ENCODE data around the gene CPNE7.

The CPNE7 gene

DNA sequence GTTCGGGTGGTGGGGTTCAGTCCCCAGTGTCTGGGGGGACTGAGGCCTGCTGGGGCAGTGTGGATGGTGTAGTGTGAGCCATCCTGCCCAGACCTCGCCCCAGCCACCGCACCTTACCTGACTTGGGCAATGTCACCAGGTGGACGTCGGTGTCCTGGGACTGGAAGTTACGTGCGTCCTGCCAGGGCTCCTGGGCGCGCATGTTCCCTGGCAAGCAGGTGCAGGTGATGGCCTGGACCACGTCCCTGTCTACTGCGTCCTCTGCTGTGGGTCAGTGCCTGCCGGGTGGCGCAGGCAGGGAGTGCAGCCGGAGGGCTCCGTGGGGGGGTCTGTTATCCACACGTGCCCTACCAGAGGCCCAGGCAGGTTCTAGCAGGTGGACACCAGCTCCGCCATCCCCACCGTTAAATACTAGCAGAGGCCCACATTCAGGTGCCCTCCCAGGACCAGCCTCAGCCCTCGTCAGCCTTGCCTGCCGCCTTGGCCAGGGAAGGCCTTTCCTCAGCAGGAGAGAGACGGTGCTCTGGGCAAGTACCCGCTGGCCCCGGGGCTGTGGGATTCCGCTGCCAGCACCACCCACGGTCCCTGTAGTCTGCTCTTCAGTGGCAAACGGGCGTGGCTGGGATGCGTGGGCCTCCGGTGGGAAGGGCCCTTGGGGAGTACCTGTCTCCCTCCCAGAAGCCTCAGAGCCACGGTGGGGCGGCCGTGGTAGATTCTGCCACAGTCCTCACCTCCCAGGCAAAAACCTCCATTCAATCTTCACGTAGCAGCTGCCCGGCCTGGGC lies 29.8 kb downstream of the CPNE7 start:
- no peaks in the 10 kb centered on the region for H3K36me3 Mint-ChIP-seq
- ATAC-seq (replicated peaks) (no peak), DNase-seq (no peak)
- H3K9me3 Mint-ChIP-seq, result no peaks in the 10 kb centered on the region
- peaks cover 10 to 13% of the 10 kb centered on the region in 2 donors for H3K4me1 Mint-ChIP-seq
- H3K27ac Mint-ChIP-seq, result no peak overlapping the region
- peaks cover 5 to 15% of the 10 kb centered on the region in 2 donors for H3K27me3 Mint-ChIP-seq
- no peak overlapping the region for H3K4me3 Mint-ChIP-seq

DNA sequence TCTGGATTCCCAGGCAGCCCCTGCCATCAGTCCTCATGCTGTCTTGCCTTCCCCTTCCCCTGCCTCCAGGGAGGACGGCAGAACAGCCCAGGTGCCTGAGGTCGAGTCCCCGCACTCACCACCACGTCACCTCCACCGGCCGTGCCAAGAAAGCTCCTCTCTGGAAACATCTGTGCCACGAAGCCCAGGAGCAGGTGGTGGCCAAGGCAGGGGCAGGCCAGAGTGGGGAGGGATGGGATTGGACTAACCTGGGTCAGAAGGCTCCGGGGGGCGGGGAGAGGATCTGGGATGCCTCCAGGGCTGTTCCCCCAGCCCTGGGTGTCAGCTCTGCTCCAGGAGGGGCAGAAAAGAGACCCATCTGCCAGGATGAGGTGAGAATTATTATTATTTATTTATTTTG lies 30.4 kb downstream of the CPNE7 start:
- no peak for ATAC-seq (replicated peaks)
- H3K4me3 Mint-ChIP-seq, result no peak overlapping the region
- no peaks in the 10 kb centered on the region for H3K9me3 Mint-ChIP-seq

DNA sequence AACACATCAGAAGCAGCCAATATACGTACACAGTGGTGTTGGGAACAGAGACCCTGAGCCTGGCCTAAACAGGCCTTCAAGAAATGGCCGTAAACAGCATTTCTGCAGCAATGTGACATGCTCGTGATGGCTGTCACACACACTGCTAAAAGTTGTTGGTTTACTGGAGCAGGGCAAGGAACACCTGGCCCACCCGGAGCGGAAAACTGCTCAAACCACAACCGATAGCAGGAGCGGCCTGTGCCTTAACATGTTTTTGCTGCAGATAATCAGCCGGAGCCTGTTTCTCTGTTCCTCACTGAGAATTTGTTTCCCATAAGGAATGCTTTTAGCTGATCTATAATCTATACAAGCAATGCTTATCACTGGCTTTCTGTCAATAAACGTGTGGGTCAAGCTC lies 31.9 kb downstream of the CPNE7 start:
- DNase-seq, result no peak
- Mint-ChIP-seq H3K4me1 (peaks cover 7 to 8% of the 10 kb centered on the region in 2 donors), H3K27me3 (peaks cover 5 to 9% of the 10 kb centered on the region in 2 donors), H3K9me3 (no peaks in the 10 kb centered on the region), H3K4me3 (no peak overlapping the region), H3K36me3 (no peaks in the 10 kb centered on the region), H3K27ac (no peak overlapping the region)
- ATAC-seq (replicated peaks), result no peak

More for the DNA sequence above, 30.4 kb downstream of the CPNE7 start:
- H3K27ac Mint-ChIP-seq, result no peak overlapping the region
- peaks cover 10 to 13% of the 10 kb centered on the region in 2 donors for H3K4me1 Mint-ChIP-seq
- H3K36me3 Mint-ChIP-seq, result no peaks in the 10 kb centered on the region
- H3K27me3 Mint-ChIP-seq, result peaks cover 5 to 15% of the 10 kb centered on the region in 2 donors
- no peak for DNase-seq

DNA sequence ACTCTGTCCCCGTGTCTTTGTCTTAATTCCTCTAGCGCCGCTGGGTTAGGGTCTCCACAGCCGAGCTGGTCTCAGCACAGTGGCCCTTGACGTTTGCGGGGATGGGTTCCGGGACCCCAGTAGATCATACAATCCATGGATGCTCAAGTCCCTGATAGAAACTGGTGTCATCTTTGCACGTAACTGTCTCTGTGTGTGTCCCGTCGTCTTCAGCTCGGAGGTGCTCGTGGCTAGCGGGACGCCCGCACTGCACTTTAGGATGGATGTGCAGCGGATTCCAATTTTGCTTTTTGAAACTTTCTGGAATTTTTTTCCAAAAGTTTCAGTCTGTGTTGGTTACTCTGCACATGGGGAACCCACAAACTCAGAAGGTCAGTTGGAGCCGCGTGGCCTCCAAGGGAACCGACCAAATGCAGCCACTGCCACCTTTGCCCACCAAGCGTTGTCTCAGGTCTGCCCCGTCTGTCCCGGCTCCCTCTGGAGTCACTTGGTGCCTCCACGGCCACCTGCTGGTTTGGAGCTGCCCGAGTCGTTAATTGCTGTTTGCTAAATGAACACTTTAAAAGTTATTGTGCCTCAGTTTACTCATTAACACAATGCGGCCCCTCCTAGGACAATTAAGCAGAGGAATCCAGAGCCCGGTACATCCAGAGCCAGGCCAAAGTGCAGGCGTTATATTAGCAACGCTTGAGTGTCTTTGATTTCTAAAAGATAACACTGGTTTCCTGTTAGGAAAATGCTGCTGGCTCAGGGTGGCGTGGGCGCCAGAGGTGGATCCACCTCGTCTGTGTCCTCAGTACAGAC lies 32.6 kb downstream of the CPNE7 start:
- Mint-ChIP-seq H3K27ac (no peak overlapping the region), H3K4me3 (no peak overlapping the region), H3K36me3 (no peaks in the 10 kb centered on the region), H3K4me1 (peaks cover under 1 to 1% of the 10 kb centered on the region in 2 donors), H3K27me3 (peaks cover 4 to 7% of the 10 kb centered on the region in 2 donors), H3K9me3 (no peaks in the 10 kb centered on the region)
- DNase-seq (no peak), ATAC-seq (replicated peaks) (no peak)

DNA sequence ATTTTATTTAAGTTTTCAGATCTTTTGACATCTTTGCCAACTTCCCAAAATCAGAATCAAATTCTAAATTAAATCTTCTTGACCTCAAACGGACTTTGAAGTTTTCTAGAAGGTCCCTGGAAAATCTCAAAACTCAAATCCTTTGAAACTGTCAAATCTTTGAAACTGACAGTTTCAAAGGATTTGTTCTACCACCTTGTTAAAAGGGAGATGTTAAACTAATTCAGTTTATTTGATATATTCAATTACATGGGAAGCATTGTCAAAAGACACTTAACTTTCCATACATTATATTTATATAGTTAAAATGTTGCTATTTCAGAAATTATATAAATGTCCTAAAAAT lies 34.5 kb downstream of the CPNE7 start:
- Mint-ChIP-seq H3K36me3 (no peaks in the 10 kb centered on the region), H3K4me1 (no peaks in the 10 kb centered on the region), H3K9me3 (no peaks in the 10 kb centered on the region), H3K4me3 (no peak overlapping the region), H3K27ac (no peak overlapping the region), H3K27me3 (peaks cover 4 to 22% of the 10 kb centered on the region in 2 donors)
- ATAC-seq (replicated peaks) (no peak), DNase-seq (no peak)

DNA sequence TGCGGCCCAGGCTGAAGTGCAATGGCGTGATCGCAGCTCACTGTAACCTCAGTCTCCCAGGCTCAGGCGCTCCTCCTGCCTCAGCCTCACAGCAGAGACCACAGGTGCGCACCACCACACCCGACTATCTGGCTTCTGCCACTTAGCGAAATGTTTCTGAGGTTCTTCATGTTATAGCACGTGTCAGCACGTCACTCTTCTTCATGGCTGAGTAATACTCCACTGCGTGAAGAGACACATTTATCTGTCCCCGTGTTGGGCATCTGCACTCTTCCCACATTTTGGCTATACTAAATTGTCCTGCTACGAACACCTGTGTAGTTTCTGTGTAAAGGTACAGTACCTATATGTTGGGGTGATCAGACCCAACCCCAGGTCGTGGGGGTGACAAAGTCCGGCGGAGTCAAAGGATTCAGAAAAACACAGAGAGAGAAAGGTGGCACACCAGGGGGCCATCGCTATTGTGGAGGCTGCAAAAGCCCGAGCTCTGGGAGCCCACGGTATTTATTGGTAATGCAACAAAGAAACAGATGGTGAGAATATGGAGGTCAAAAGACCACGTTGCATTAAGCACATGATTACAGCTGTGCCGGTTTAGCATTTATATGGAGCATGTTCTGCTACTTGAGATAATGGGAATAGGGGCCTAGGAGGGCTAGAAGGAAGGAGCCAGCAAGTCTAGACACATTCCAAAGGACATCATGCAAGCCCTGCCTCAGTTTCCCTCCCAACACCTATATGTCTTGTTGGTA lies 37.0 kb downstream of the CPNE7 start:
- Mint-ChIP-seq H3K27ac (no peak overlapping the region), H3K27me3 (peaks cover 4 to 22% of the 10 kb centered on the region in 2 donors), H3K9me3 (peaks cover 0 to 2% of the 10 kb centered on the region in 2 donors), H3K4me3 (no peak overlapping the region), H3K4me1 (peaks cover 9 to 10% of the 10 kb centered on the region in 2 donors), H3K36me3 (no peaks in the 10 kb centered on the region)
- ATAC-seq (replicated peaks) (no peak), DNase-seq (no peak)

DNA sequence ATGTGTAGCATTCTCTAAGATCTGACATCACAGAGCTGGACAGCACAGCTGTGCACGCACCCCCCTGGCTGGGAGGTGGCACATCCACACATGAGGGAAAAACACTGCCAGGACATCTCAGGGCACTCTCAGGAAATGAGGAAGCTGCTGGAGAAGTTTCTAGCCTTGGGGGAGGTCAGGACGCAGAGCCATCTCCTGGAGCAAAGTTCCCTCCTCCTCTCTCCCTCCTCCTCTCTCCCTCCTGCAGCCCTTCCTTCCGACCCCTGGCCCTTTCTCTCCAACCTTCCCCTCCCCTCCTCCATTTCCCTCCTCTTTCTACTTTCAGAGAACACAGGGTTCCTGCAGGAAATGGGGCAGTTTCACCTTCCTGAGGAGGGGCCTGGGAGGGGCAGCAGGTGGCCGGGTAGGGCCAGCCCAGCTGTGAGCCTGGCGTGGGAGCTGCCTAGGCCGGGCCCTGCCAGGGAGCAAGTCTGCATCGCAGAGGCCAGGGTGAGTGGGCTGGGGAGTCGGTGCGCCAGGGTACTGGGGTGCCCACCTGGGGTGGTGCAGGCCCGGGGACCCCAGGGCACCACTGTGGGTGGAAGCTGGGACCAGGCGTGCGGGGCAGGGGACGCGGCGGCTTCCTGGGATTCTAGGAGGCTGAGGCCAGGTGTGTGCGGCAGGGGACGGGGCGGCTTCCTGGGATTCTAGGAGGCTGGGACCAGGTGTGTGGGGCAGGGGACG lies 37.8 kb downstream of the CPNE7 start, which contains the start of gene DPEP1:
DPEP1 (plus strand) TSS at position 412 of the 723 bp plus-strand sequence. CDS start 16,769 bp downstream, outside the sequence.
- DNase-seq (no peak), ATAC-seq (replicated peaks) (no peak)
- H3K27ac Mint-ChIP-seq, result no peak within 1 kb of the TSS
- peaks cover 0 to 2% of the 10 kb centered on the region in 2 donors for H3K9me3 Mint-ChIP-seq
- H3K4me1 Mint-ChIP-seq, result peaks cover 9 to 10% of the 10 kb centered on the region in 2 donors
- no peak within 1 kb of the TSS for H3K4me3 Mint-ChIP-seq
- peaks cover 4 to 22% of the 10 kb centered on the region in 2 donors for H3K27me3 Mint-ChIP-seq
- H3K36me3 Mint-ChIP-seq, result no peaks in the 10 kb centered on the region

DNA sequence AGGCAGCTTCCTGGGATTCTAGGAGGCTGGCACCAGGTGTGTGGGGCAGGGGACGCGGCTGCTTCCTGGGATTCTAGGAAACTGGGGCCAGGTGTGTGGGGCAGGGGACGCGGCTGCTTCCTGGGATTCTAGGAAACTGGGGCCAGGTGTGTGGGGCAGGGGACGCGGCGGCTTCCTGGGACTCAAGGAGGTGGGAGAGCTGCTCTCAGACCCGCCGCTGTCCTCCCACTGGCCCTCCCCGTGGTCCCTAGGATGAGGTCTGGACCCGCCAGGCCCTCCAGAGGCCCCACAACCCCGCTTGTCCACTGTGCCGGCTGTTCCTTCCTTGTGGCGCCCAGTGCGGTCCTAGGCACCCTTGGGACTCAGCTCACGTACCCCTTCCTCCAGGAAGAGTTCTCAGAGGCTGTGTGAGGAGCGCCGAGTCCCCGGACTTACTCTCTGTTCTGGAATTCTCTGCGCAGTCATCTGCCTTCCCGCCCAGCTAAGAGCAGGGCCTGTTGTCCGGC lies 38.4 kb downstream of the CPNE7 start:
- Mint-ChIP-seq H3K9me3 (peaks cover 0 to 2% of the 10 kb centered on the region in 2 donors), H3K36me3 (no peaks in the 10 kb centered on the region), H3K4me1 (peaks cover 9 to 10% of the 10 kb centered on the region in 2 donors), H3K27ac (no peak overlapping the region), H3K27me3 (peaks cover 4 to 22% of the 10 kb centered on the region in 2 donors), H3K4me3 (no peak overlapping the region)
- DNase-seq (no peak), ATAC-seq (replicated peaks) (no peak)

DNA sequence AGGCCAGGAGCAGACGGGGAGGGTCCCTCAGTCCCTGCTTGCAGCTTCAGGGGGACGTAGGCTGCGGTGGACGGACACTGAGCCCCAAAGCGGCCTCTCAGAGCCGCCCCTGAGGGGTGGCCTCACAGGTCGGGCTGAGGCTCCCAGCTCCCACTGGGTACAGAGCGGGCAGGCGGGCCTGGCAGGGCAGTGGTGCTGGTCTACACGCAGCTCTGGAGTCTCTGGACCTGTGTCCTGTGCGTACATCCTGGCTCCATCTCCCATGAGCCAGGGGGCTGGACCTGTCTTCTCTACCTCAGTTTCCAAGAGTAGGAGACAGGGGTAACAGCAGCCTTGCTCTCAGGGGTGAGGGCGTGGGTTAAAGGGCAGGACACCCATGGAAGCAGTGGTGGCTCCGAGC lies 39.6 kb downstream of the CPNE7 start:
- Mint-ChIP-seq H3K27ac (no peak overlapping the region), H3K9me3 (peaks cover 0 to 2% of the 10 kb centered on the region in 2 donors), H3K4me1 (peaks cover 9 to 10% of the 10 kb centered on the region in 2 donors), H3K36me3 (no peaks in the 10 kb centered on the region), H3K27me3 (peaks cover 4 to 27% of the 10 kb centered on the region in 2 donors), H3K4me3 (no peak overlapping the region)
- no peak for DNase-seq
- ATAC-seq (replicated peaks), result peak; percentile 7 to 10

DNA sequence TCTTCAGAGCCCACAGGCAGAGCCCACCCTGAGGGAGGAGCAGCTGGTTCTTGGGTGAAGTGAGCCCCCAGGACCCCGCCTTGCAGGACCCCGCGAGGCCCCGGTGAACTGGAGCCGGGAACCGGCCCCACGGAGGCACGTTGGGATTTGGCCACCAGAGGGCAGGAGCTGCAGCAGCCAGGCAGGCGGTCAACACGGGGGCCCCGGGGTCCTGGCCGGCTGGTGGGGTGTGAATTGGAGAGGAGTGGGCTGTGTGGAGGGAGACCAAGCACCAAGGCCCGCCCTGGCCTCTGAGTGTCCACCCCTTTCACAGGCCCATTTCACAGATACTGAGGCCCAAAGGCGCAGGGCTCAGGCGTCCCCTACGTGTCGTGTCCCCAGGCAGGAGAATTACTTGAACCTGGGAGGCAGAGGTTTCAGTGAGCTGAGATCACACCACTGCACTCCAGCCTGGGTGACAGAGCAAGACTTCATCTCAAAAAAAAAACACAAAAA lies 40.1 kb downstream of the CPNE7 start:
- ATAC-seq (replicated peaks), result peak; percentile 57 to 60
- H3K27ac Mint-ChIP-seq, result no peak overlapping the region

DNA sequence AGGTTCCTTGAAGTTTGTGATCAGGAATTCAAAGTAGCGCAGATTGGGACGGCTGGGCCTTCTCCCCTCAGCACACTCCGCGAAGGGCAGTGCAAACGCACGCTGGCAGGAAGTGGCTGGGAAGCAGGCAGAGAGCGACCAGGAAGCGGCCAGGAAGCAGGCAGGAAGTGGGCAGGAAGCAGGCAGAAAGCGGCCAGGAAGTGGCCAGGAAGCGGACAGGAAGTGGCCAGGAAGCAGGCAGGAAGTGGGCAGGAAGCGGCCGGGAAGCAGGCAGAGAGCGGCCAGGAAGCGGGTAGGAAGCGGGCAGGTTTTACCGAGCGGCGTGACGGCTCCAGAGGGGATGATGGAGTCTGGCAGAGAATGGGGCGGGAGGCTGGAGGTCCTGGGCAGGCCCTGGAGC lies 41.1 kb downstream of the CPNE7 start:
- peaks cover 9 to 10% of the 10 kb centered on the region in 2 donors for H3K4me1 Mint-ChIP-seq
- H3K4me3 Mint-ChIP-seq, result no peak overlapping the region
- H3K27ac Mint-ChIP-seq, result no peak overlapping the region
- DNase-seq, result no peak
- H3K9me3 Mint-ChIP-seq, result peaks cover 0 to 2% of the 10 kb centered on the region in 2 donors
- H3K27me3 Mint-ChIP-seq, result peaks cover 18 to 42% of the 10 kb centered on the region in 2 donors
- H3K36me3 Mint-ChIP-seq, result no peaks in the 10 kb centered on the region
- no peak for ATAC-seq (replicated peaks)

More for the DNA sequence above, 40.1 kb downstream of the CPNE7 start:
- Mint-ChIP-seq H3K4me3 (no peak overlapping the region), H3K9me3 (peaks cover 0 to 2% of the 10 kb centered on the region in 2 donors), H3K4me1 (peaks cover 9 to 10% of the 10 kb centered on the region in 2 donors), H3K36me3 (no peaks in the 10 kb centered on the region), H3K27me3 (peaks cover 9 to 32% of the 10 kb centered on the region in 2 donors)
- DNase-seq, result no peak

DNA sequence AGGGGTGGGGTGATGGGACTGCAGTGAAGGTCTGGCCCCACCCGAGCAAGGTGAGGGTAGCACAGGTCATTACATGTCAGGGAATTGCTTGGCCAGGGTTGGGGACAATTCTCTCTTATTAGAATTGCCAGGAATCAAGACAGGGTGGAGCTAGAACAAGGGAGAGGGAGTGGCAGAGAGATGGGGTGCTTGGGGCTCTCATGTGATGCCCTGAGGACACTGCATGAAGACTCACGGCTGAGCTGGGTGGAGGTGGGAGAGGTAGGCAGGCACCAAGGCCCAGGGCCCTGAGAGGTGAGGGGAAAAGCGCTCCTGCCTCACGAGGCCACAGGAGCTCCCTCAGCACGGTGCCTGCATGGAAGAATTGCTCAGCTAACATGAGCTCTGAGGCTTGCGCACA lies 41.5 kb downstream of the CPNE7 start:
- no peaks in the 10 kb centered on the region for H3K36me3 Mint-ChIP-seq
- peaks cover 22 to 46% of the 10 kb centered on the region in 2 donors for H3K27me3 Mint-ChIP-seq
- H3K4me3 Mint-ChIP-seq, result no peak overlapping the region
- H3K9me3 Mint-ChIP-seq, result peaks cover 0 to 2% of the 10 kb centered on the region in 2 donors
- H3K4me1 Mint-ChIP-seq, result peaks cover 9 to 10% of the 10 kb centered on the region in 2 donors
- ATAC-seq (replicated peaks) (no peak), DNase-seq (no peak)
- no peak overlapping the region for H3K27ac Mint-ChIP-seq

All from stimulated activated naive B cell treated with anti-CD40 and anti-IgM and Interleukin-4, amounts not matched to agents 10 μg/mL and 1 μg/mL and 100 μg/mL, for 72 hours (primary cell).